ENCODE measurements around the gene TIAM2.
"Not testable (repeated sequence)": the region's sequence is repeated elsewhere in the genome, so short reads cannot be mapped to it uniquely, and the experiment has no call there.

The TIAM2 gene

DNA sequence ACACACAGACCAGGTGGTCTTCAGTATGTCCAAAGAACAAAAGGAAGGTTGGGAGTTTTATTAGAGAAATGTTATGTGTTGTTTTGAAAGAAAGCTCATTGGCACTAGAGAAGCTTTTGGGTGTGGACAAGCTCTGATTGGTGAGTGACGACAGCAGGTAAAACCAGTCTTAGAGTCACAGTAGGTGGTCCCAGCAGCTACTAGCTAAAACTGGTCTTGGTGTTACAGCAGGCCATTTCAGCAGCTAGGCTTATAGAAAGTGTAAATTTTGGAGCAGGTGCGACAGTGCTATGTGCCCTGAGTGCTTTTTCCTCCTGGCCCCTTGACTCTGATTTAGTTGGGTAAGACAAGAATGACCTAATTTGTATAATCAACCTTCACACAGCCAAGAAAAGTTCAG lies 272.3 kb downstream of the TIAM2 start:
- no peak for DNase-seq

GRCh38 chr6:155268088-155268867 lies 273.2 kb downstream of the TIAM2 start:
- not testable (repeated sequence) for DNase-seq

GRCh38 chr6:155269765-155270164 lies 274.6 kb downstream of the TIAM2 start:
- DNase-seq: no peak

- no peak for DNase-seq
Measured at GRCh38 chr6:155270561-155271091, 275.5 kb downstream of the TIAM2 start.

DNA sequence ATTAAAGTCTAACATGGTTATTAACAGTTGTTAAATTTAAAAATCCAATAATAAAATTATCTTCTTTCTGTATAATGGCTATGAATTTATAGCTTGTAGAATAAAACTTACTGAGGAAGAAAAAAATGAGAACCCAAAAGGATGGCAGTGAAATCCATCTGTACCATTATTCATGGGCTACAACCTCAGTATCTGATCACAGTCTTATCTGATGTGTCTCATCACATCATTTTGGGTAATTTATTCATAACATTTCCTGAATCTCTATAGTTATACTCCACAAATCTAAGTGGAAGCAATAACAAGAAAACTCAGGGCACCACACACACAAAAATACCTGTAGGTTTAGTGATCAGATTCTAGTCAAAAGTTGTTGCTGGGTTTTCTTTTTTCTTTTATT lies 276.0 kb downstream of the TIAM2 start:
- DNase-seq: no peak

DNA sequence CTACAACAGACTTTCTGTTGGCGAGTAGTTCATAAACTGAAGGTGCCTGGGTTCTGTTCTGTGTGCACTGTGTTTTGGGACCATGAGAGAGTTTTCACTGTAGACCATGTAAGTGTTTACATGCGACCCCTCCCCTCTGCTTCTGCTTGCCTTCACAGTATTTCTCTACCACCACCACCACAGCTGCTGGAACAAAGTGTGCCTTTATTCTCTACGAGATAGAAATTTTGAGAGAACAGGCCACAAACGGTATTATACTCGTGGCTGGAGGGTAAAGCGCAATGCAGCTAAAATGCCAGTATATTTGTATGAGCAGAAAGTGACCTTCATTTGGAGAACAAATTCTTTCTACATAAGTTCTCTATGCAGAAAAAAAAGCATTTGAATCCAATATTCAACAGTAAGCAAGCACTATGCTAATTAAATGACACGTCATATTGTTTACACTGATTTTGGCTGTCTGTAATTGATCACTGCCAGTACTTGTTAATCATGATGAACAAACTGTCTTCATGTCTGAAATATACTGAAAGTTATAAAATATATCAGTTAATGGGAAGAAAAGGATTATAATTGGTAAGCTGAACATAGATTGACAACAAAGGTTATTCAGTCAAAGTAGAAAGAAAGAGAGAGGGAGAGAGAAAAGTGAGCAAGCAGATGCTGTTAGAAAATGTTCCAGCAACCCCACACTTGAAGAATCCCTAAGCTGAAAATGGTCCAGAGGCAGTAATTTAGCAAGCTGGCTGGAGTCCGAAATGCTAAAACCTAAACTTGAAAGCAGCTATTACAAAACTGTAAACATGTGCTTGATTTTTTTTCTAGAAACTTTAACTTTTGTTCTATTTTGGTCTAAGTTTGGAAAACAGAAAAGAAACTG lies 277.5 kb downstream of the TIAM2 start:
- DNase-seq: no peak

GRCh38 chr6:155273431-155273830 lies 278.3 kb downstream of the TIAM2 start:
- no peak for DNase-seq

GRCh38 chr6:155274106-155274505 lies 279.0 kb downstream of the TIAM2 start:
- DNase-seq: no peak

- DNase-seq: no peak
Measured at GRCh38 chr6:155274533-155274932, 279.4 kb downstream of the TIAM2 start.

- no peak for DNase-seq
Measured at GRCh38 chr6:155275808-155276480, 280.8 kb downstream of the TIAM2 start.

- no peak for DNase-seq
Measured at GRCh38 chr6:155276638-155277037, 281.5 kb downstream of the TIAM2 start.

DNA sequence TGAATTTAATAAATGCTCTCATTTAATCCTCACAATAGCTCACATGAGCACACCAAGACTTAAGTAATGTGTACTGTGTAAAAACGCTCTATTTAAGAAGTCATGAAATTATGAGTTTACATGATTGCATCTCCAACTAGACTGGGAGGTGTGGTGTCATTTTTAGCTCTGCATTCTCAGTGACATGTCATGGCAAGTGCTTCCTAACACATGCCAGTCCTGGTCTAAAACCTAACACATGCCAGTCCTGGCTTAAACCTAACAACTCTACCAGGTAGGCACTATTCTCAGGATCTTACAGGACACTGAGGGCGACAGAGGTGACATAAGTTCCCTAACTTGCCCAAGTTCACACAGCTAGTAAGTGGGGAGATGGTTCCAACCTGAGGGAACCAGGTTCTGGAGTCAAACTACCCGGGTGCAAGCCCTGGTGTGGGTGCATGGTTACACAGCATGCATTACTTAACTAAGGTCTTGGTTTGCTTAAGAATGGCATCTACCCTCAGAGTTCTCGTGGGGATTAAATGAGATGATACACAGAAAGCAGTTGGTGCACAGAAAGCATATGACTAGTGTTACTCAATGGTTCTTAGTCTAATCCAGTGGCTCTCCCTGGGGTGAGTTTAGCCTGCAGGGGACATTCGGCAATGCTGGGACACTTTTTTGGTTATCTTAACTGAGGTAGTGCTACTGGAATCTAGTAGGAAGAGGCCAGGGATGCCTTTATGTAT lies 283.4 kb downstream of the TIAM2 start:
- no peak for DNase-seq

DNA sequence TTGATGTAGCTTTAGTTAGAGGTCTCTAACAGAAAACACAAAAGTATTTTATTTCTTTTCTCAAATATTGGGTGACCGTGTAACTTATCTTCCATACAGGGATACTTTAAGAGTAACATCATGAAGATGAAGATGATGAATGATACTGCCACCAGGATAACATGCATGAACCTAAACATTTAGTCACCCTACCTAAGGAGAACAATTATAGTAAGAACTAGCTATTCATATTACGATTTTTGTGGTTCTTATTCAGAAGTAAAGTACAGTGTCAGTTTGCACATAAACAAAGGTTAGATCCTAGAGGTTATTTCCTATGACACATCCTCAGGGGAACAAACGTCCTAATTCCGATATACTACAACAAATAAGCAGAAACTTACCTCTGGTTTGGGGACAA lies 289.7 kb downstream of the TIAM2 start:
- no peak for DNase-seq

DNA sequence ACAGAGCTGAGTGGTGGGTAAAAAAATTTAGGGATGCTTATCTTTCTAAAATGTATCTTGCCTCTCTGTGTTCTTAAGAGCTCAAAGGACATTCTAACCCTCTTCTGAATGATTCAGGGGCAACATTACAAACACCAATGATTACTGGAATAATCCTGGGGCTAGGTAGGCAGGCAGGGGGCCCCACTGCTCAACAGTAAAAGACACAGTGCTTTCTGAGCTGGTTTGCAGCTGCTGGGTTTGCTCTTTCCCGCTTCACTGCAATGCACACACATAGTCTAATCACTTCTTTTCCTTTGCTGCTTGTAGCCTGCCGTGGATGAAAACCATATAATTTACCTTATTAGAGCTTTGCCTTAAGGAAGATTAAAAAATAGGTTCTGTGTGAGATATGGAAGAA lies 292.6 kb downstream of the TIAM2 start:
- DNase-seq: no peak

GRCh38 chr6:155290491-155290890 lies 295.4 kb downstream of the TIAM2 start:
- no peak for DNase-seq

DNA sequence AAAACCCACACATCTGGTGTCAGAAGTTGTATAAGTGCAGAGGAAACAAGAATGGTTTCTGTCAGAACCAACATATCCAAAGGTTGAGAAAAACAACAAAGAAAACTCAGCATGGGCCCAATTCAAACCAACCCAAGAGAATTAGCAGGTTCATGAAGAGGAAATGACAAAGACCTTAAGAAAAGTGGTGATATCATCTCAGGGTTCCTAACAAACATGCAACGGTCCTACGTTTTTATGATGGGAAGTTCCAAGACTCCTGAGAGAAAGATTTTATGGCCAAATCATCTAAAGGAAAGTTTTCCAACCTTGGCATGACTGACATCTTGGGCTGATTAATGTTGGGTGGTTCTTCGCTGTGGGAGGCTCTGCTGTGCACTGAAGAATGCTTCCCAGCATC lies 296.2 kb downstream of the TIAM2 start:
- no peak for DNase-seq

DNA sequence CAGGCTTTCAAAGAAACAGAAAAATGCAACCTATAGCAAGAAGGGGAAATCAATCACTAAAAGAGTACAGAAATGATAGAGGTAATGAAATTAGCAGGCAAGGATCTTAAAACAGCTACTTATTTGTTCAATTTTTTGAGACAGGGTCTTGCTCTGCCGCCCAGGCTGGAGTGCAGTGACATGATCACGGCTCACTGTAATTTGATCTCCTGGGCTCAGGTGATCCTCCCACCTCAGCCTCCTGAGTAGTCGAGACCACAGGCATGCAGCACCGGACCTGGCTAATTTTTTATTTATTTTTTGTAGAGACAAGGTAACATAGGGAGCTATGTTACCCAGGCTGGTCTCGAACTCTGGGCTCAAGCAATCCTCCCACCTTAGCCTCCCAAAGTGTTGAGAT lies 297.6 kb downstream of the TIAM2 start:
- DNase-seq: no peak

DNA sequence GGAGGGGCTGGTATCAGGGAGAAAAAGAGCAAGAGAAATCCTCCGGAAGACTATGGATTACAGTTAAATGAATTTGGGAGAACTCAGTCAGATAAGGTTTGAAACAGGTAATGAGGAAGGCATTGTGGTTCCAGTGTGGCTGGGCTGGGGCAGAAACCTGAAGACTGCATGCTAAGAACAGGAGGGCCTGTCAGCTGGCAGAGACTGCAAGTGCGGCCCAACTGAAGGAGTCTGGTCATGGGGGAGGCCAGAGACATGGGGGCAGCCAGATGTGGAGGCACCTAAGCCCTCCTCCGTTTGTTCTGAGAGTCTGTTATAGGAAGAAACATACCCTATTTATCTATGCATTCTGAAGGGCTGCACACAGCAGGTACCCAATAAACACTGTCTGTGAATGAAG lies 302.6 kb downstream of the TIAM2 start:
- DNase-seq: no peak

- no peak for DNase-seq
Measured at GRCh38 chr6:155301867-155302266, 306.8 kb downstream of the TIAM2 start.

- DNase-seq: no peak
Measured at GRCh38 chr6:155303361-155303870, 308.3 kb downstream of the TIAM2 start.

DNA sequence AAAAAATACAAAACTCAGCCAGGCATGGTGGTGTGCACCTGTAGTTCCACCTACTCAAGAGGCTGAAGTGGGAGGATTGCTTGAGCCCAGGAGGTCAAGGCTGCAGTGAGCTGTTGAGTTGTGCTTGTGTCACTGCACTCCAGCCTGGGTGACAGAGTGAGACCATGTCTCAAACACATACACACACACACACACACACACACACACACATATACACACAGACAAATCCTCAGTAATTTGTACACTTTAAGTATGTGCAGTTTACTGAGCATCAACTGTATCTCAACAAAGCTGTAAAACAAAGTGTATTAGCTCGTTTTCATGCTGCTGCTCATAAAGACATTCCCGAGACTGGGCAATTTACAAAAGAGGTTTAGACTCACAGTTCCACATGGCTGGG lies 311.8 kb downstream of the TIAM2 start:
- DNase-seq: no peak
